CD4-positive, alpha-beta T cell treated with Interleukin-17A for 4 hours (primary cell): ENCODE measurements around the gene AOPEP.

ENCODE experiments used
- DNase-seq: peaks from one replicate; pipeline ENCODE4 v3.0.0-alpha.2; 2020; ENCODE audit warnings: mixed read lengths

Gene AOPEP

DNA sequence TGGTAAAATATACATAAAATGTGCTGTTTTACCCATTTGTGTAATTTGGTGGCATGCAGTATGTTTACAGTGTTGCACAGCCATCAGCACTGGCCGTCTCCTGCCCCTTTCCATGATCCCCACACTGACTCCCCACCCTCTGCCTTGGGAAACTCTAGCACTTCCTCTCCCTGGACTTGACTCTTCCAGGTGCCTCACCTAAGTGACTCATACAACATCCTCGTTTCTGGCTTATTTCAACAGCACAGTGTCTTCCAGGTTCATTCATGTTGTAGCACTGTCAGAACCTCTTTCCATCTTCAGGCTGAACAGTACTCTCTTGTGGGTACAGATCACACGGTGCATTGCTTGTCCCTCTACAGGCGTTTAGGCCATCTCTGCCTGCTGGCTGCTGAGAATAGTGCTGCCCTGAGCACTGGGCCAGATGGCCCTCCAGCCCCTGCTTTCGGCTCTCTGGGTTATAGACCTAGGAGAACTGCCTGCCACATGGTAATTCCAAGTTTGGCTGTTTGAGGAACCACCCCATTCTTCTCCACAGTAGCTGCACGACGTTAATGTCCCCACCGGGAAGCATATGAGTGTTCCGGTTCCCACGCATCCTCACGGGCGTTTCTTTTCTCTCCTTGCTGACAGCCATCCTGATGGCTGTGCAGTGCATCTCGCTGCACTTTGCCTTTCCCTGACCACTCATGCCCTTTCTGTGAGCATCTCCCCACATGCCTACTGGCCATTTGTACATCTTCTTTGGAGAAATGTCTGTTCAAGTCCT, 379.2 kb downstream of the AOPEP start:
- DNase-seq: no peak

GRCh38 chr9:95107001-95107749, 380.7 kb downstream of the AOPEP start:
- no peak for DNase-seq

DNA sequence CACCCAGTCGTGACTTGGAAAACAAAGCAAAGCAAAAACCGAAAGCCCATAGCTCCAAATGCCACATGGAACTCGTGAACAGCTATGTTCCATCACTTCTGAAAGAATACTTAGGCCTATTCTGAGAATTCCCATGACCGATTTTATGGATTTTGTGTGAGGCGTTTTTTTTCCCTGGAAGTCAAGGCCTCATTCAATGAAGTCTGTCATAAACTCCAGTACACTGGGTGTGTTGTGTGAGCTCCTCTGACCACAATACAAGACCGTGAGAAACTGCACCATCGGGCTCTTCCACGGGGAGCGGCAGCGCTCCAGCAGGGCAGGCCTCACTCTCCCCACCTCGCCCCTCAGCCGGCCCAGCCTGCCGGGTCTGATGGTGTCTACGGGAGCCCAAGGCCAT, 381.5 kb downstream of the AOPEP start:
- no peak for DNase-seq

GRCh38 chr9:95108777-95109176, 382.3 kb downstream of the AOPEP start:
- DNase-seq: no peak

GRCh38 chr9:95109456-95109855, 383.0 kb downstream of the AOPEP start:
- no peak for DNase-seq

DNA sequence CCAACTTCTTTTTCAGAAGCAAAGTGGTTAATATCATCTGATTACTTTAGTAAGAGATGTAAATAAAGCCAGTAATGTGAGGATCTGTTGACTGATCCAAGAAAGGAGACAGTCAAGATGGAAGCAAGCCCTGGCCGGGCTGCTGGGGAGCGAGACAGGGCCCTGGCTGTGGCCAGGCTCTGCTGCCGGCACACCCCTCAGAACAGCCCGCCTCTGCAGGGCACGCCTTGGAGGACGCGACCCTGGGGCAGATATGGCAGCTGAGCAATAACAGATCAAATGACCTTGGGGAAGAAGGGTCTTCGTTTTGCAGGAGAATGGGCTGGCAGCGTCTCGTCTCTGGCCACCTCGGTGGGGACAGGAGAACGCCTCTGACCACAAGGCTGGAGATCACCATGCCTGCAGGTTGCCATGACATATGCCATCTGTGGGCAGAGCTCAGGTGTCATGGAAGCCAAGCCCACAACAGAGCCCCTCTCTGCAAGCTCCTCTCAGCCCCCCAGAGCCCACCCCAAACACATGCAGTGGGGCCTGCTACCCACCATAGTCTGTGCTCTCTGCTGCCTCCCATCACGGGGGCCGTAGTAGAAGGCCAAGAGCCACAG, 384.5 kb downstream of the AOPEP start:
- no peak for DNase-seq

DNA sequence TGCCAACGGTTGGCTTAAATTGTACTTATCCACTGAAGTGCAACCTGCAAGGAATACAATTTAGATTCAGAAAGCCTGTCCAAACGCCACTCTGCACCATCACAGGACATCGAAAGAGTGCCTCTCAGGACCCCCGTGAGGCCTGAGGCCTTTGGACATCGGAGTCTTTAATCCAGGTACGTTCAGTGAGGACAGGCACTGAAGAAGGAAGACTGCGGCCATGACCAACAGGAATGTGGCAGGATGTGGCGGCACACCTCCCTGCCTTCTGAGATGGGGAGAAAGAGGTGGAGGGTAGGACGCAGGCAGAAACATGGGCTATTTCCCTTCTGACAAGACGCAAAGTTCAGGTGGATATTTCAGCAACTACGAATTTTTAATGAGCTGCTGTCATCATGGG, 385.2 kb downstream of the AOPEP start:
- DNase-seq: no peak

DNA sequence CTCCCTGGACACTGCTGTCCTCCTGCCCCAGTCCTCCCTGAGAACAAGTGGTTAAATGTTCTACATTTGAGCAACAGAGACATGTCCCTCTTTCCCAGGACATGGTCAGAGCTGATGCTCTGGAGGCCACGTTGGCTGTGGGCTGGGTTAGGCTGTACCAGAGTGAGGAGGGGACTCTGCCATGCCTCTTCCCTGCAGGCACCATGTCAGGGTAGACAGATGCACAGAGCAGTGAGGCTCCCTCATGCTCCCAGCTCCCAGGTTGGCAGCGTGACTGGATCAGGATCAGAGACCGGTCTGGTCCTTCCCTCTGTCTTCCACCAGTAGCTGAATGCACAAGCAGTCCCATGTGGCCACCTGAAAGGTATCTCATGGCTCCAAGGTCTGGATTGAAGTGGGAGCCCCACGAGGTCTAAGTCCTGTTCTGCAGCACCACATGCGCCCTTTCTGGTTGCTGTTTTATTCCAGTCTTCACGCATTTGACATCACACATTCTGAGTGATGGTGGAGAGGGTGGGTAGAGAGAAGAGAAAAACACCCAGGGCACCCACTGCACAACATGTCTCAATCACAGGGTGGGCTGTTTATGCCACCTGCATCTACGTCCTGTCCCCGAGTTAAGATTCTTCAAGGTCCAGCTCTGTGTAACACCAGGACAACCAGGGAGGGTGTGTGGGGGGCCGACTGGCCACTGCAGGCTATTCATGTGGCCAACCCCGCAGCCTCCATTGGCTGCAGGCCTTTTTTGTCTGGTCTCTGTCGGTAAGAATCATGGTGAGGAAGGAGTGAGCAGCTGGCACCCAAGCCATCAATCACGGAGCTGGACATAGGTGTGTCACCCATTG, 386.2 kb downstream of the AOPEP start:
- no peak for DNase-seq

DNA sequence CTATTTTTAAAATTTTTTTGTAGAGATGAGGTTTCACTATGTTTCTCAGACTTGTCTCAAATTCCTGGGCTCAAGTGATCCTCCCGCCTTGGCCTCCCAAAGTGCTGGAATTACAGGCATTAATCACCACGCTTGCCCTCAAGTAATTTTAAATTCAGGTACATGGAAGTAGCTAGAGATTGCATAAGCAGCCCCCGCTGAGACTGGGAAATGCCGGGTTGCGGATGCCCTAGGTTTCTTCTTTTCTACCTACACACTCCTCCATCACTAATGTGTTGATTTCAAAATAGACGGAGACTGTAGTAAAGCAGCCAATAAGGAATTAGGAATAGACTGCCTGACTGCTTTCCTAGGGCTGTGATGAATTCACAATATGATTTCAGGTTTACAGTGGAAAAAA, 388.6 kb downstream of the AOPEP start:
- no peak for DNase-seq

DNA sequence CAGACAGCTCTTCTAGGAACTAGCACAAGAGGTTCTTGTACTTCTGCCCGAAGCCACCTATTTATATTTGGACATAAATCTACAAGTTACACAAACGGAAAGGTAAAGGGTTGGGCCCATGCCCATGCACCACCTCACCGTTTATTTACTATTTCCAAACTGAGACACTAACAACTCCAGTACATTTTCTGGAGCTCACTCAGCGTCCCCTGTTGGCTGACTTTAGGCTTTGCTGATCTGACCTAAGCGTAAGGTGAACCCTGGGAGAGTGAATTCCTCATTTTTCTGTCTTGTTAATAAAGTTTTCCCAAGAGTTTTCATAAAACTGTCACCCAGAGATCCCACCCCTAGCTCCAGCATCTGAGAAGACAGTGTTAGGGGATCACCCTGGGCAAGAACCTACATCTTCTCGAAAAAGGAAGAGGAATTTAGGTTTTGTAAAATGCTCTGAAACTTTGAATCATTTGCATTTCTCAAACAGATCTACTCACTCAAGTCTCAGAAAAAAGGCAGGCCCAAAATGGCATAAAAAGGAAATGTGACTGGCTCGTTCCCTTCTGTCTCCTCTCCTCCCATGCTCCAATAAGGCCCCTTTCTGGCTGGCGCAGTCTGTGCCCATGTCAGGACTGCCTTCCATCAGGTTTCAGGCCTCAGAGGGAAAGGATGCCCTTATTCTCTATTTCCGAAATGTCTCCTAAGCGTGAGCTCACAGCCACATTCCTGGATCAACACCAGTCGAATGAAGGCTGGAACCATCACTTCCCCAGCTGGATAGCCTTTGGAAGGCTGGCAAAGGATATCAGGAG, 389.7 kb downstream of the AOPEP start:
- no peak for DNase-seq

GRCh38 chr9:95116808-95117204, 390.3 kb downstream of the AOPEP start:
- DNase-seq: no peak

GRCh38 chr9:95118596-95118995, 392.1 kb downstream of the AOPEP start:
- DNase-seq: no peak

DNA sequence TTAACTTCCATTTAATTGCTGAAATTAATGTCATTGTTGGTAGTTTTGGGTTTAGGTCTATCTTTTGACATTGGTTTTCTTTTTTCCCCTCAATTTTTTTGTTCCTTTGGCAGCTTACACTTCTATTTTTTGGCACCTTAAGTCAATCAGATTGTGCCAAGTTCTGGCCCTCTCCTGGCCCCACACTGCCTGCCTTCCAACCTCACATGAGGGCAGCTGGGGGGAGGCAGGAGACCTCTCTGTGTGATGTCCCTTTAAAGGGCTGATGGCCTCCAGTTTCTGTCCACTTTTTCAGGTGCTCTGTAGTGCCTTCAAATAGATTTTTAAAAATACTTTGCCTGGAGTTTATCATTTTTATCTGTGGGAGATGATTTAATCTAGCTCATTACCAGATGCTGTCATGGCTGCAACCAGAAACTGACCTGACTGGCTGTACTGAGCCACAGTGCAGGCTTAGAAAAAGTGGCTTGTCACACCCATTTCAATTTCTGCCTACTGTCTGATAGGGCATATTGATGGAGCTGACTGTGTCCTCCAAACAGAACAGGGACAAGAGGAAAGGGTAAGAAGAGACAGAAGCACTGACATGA, 394.4 kb downstream of the AOPEP start:
- no peak for DNase-seq

DNA sequence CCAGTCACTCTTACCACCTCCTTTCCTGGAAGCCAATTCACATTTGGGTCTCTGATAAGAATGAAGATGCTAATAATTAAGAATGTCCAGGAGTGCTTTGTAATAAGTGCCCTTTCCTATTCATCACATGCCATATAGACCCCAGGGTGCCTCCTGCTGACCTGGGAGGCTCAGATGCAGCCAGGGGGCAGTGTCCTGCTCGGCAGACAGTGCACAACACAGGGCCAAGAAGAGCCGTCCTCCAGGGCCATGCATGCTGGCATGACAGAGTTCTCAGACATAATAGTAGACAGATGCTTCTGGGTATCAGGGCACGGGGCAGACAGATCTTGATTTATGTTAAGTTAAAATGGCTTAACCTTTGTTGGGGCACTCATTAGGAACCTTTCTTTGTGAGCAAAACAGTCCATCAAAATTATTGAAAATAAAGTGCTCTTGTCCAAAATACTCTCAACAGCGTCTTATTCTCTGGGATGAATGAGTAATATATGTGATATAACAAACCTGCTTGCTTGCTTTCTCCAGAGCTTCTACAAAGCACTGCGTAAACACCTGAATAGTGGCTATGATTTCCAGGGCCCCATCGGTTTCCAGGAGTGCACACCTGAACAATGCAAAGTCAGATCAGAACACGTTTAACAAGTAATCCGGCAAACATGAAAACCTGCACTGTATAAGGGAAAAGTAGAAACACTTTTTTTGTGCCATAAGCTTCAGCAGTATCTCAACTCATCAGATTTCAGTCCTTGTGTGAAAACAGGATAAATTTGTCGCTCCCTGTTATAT, 398.3 kb downstream of the AOPEP start:
- DNase-seq: no peak

- DNase-seq: no peak
Measured at GRCh38 chr9:95125652-95126051, 399.2 kb downstream of the AOPEP start.

DNA sequence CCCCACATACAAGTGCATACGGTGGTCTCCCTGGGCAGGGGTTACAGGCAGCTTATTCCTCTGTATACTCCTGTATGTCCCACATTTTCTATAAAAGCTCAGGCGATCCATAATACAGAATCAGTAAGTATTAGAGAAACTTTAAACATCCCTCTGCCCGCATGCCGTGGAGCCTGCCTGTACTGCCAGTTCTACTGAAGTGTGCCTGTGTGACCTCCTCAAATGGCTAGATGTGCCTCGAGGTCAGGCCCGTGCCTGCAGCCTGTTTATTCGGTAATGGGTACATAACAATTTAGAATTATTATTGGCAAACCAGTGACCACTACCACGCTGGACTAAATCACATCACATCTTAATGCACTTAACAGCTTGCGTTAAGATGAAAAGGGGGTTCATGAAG, 400.2 kb downstream of the AOPEP start:
- DNase-seq: no peak

GRCh38 chr9:95127249-95128176, 401.0 kb downstream of the AOPEP start:
- peak; percentile 76 for DNase-seq

DNA sequence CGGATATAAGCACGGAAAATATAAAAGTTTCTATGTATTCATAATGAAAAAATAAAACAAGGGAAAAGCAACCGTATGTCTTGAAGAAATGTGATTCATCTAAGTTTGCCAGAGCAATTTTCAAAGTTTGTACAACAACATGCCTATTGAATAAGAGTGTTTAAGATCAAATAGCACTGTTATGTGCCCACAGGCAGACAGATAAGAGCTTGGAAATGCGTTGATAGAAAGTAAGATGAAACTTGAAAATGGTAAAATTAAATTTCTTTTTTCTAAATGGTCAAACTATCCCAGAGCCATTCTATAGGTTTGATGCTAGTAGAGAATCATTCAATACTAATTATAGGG, 401.7 kb downstream of the AOPEP start:
- DNase-seq: no peak

DNA sequence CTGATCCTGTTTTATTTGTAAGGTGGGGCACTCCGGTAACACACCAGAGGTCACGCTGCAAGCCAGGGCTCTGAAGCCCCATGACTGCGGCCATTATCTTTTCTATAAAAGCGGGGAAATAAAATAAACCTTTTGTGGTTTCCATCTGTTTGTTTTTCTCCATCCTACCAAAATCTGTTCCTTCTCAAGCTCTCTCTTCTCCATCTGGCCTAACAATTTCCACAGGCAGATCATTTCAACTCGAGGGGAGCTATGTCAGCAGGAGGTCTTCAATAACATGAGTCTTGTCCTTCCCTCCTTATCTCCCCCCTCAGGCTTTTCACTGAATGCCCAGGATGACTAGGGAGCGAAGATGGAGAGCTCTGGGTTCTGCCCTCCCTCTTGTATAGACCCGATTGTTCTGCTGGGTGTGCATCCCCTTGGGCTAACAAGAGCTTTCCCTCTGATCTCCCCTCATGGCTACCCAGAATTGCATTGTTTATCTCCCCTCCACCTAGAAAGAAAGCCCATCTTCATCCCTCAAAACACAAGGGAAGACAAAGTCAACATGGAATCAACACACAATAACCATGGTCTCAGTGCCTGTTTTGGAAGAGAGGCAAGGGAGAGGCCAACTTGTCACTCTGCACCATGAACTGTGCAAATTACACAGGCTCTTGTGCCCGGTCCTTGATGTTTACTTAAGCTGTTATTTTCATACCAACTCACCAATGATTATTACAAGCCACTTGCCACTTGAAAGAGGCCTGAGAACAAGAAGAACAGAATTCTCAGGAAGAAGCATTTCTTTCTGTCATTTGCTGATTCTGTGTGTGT, 403.2 kb downstream of the AOPEP start:
- DNase-seq: no peak
